HPDE6-E6E7 (cell line): Measurements from ENCODE around the gene FOXN3.
"Not testable (repeated sequence)": the region's sequence is repeated elsewhere in the genome, so short reads cannot be mapped to it uniquely, and the experiment has no call there.

Source experiments
- DNase-seq: peaks from one replicate; pipeline ENCODE4 v3.0.0; 2011; ENCODE audit warnings: missing footprints; ENCODE audit errors: extremely low spot score

FOXN3 gene

DNA sequence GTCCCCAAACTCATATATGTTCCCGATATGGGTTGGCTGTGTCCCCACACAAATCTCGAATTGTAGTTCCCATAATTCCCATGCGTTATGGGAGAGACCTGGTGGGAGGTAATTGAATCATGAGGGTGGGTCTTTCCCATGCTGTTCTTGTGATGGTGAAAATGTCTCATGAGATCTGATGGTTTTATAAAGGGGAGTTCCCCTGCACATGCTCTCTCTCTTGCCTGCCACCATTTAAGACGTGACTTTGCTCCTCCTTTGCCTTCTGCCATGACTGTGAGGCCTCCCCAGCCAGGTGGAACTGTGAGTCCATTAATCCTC is 166.4 kb downstream of the FOXN3 start:
- not testable (repeated sequence) for DNase-seq

DNA sequence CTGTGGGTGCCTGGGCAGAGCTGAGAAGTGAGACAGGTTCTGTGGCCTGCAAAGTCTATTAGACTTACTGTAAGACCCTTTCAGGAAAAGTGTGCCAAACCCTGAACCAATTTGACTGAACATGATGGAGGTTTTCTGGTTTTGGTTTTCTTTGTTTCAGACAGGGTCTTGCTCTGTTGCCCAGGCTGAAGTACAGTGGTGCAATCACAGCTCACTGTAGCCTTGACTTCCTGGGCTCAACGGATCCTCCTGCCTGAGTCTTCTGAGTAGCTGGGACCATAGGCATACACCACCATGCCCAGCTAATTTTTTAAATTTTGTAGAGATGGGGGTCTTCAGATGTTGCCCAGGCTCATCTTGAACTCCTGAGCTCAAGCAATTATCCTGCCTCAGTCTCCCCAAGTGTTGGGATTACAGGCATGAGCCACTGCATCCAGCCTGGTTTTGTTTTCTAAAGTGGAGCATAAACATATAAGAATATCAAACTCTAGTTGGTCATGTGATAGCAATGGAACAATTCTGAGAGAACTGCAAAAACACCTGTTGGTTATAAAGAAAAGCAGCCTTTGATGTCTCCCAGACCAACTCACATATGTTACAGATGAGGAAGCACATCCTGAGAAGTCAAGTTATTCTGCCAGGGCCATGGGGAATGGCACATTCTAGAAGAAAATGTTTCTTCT is 166.9 kb downstream of the FOXN3 start:
- no peak for DNase-seq

DNA sequence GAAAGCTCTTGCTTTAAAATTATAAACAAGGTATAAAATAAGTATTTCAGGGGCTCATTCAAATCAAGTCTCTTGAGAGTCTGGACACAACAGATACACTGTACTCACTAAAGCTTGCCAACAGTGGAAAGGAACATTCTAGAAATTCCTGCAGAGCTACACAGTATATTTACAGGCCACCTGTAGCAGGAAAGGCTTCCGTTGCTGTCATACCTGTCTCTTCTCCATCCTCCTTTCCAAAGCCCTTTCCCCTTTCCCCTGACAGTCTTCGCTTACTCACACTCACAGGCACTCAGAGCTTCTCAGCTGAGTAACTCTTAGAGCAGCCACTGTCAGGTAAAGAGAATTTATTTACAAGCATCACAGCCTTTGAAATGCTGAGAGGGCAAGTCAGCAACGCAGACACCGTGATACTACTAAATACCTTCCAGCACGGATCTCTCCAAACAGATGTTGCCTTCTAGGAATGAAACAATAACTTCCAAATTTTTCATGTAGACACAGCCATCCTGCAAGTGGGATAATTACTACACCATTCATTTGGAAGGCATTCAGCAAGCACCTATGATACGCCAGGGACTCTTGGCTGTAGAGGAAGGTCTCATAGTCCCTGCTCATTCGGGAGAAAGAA is 167.9 kb downstream of the FOXN3 start:
- peak; percentile 67 for DNase-seq

DNA sequence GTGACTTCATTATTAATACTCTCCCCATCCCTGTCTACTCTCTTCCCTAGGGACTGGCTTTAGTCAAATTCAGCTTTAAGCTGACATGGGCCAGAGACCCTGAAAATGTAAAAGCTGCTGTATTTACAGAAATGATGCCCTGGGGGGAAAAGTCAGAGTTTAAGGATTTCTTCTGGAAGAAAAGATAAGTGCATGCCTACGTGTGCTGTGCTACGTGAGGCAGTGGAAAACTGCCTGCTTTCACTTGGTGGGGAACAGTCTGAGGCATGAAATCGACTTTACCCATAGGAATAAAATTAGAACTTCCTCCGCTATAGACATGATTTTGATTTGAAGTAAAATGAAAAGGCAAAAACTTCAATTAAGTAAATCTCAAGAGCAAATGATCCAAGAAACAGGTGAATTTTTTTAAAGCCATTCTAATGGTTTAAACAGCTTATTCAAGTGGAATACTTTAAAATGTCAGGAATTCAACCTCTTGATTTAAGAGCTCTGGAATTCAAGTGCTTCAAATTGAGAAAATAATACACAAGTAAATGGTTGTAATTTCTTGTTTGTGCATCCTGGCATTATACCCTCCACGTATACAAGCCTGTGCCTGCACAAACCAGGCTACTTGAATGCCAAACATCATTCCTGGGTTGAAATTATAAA is 168.5 kb downstream of the FOXN3 start:
- no peak for DNase-seq

DNA sequence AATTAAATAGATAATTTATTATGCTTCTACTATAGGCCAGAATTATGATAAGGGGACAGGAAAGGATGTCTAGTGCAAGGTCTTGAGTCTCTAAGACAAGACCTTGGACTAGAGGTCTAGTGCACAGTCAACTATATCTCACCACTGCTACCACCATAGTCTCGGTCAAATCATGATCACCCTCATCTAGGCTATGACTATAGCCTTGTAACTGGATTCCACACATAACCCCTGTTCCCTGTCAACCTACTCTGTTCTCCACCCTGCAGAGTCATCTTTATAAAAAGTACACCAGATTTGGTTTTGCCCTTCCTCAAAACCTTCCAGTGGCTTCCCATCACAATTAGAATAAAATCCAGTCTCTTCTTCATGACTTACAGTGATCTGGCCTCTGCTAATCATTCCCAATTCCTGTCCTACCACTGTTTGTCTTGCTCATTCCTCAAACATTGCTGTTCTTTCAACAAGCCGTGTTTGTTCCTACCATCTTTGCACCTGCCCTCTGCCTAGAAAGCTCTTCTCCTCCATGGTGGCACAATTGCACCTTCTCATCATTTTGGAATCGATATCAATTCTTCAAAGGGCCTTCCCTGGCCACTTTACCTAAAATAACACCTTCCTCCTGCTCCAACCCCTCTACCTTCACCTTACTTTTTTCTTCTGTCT is 169.4 kb downstream of the FOXN3 start:
- DNase-seq = no peak

DNA sequence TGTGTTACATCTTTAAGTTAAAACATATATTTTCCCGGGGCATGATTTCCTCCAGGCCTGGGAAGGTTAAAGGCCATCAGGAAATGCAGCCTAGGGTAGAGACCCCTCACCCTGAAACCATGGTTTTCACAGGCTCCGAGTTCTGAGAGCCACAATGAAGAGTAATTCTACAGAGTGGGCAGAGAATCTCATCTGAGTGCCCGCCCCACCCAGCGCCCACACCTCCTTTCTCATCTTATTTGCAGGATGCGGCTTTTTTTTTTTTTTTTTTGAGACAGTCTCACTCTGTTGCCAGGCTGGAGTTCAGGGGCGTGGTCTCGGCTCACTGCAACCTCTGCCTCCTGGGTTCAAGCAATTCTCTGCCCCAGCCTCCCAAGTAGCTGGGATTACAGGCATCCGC is 170.7 kb downstream of the FOXN3 start:
- DNase-seq = no peak

DNA sequence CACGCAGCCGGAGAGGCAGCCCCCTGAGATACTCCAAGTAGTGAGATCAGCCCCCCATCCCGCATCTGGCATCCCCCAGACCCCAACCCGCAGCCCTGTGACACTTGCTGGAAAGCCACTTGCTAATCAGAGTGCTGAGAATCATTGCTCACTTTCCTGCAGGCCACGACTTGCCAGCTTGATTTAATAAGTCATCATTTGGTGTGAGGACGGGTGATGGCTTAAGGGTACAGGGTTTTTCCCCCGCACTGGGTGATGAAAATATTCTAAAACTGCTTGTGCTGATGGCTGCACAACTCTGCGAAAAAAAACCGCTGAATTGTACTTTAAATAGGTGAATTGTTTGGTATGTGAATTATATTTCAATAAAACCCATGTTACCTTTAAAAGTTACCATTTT is 171.2 kb downstream of the FOXN3 start:
- DNase-seq = peak; percentile 63

DNA sequence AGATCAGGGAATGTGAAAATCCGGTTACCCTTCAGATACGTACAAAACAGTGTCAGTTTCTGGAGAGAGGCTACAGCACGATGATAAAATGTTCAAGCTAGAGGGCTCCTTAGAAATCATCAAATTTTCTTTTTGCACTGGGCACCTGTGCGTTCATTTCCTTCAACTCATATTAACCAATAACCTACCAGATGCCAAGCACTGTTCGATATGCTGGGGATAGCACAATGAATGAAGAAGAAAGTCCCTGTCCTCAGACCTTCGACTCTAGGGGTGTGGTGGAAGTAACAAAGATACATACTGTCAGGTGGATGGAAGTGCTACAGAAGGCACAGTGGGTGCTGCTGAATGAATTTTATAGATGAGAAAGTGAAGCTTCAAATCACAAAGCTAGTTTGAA is 172.3 kb downstream of the FOXN3 start:
- DNase-seq = no peak

DNA sequence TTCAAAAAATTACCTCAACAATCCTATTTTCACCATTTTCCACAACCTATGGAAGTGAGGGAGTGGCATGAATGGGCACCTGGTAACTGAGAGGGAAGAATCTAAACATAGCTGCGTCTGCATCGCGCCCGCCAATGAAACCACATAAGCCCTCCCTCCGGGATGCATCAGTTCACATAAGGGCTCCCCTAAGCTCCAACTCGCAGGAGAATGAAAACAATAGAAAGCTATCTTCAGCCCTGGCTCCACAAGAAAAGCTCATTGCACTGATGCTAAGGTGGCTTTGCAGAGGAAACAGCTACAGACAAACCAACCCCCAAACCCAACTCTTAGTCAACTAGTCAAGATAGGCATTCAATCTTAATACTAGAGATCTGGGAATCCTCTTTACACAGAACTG is 173.3 kb downstream of the FOXN3 start:
- no peak for DNase-seq

DNA sequence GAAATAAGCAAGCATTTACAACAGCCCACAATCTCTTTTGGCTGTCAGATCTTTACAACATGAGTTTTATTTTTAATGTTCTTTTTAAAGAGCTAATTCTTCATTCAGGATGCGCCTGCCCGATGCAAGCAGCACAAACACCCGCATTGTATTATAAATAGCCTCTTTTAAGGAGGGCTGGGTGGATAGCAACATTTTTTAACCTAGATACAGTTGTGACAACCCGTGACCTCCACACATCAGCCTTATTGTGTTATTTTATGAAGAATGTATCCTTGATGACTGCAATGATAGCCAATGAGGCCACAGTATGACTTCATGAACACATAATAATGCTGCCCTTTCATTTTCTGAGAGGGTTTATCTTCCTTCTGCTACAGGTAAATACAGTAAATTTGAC is 173.7 kb downstream of the FOXN3 start:
- DNase-seq = no peak

DNA sequence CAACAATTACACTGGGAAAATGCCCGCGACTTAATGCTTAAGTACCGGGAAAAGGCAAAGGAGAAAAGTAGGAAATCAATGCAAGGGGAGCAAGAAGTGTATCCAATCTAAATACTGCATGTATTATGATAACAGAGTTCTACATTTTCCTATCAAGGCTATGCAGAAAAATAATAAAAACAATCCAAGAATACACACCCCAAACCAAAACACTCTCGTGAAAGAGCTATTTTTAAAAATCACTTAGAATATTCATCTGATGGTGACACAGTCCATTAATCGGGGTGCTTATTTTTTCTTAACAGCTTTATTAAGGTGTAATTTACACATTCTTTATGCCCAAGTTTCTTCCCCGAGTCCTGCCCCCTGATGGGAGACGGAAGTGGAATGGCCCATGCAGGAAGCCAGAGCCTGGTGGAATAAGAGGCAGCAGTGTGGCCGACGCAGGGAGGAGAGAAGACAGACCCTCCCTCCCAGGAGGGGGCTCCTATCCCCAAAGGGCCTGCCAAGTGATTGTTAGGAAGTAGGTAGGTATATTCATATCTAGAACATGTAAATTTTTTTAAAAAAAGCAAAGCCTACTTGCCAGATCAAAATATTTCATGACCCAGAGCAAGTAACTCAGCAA is 174.3 kb downstream of the FOXN3 start:
- DNase-seq = no peak

DNA sequence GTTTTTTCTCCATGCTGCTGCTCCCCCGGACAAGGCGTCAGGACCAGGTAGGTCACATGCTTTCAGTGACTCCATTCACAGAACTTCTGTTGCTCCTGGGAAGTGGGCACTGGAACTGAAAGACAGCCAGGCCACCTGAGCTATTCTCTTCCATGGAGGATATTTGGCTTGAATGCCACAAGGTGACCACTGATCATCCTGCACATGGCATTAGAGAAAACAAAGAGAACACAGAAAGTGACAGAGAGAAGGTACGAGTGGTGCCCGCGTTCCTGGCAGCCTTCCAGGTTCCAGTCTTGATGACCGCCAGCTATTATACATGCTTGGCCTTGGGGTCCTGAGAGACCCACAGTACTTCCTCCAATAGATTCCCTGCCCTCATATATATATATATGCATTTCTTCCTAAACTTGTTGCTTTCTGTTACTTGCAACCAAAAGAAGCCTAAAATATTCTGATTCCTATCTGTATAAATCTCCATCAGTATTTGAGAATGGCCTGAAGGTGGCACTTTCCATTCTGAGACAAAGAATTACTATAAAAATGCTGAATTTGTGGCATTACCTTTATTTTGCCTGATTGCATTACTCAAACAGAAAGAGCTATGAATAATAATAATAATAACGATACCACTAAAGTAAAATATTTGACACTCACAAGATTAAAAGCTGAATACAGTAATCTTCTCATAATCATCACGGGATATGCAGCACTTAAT is 174.9 kb downstream of the FOXN3 start:
- no peak for DNase-seq

DNA sequence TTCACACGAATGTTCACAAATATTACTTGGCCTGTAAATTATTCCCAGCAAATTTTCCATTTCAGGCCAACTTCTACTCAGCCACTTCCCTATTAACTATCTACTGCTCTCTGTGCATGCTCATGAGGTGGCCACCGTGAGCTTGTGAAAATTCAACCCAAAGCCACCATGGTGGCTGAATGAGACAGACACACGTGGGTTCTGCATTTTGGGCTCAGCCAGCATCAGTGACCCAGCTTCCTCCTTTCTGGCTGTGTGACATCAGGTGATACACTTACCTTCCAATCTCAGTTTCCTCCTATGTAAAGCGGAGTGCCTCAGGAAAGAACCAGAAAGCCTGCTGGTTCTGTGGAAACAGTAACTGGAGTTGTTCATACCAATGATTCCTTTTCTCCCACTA is 175.8 kb downstream of the FOXN3 start:
- no peak for DNase-seq

DNA sequence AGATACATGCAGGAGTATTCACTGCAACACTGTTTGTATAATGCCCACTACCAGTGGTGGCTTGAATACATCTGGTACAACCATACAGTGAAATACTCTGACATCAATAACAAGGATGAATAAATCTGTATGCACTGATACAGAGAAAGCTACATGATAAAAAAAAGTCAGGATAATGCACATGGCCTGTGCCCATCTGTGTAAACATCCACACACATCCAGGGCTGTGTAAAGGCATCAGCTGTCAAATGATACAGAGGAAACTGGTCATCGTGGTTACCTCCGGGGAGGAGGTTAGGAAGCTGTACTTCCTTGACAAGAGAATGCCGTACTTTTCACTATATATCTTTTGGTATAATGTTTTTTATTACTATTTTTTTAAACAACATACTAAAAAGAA is 176.6 kb downstream of the FOXN3 start:
- no peak for DNase-seq

DNA sequence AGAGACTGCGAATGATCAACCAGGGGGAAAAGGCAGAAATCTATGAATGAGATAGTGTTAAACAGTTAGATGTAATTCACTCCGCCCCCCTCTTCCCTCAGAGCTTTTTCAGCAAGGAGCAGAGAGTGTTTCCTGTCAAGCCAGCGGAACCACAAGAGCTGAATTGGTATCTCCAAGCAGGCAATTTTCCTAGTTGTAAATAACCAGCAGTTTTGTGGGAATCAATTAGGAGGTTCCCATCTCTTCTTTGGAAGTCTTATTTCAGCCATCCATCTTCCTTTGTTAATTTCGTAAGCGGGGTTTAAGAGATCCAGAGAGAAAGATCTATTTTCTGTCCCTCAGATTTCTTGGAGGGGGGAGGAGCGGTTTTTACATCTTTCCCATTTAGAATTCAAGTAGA is 178.0 kb downstream of the FOXN3 start:
- DNase-seq = no peak

DNA sequence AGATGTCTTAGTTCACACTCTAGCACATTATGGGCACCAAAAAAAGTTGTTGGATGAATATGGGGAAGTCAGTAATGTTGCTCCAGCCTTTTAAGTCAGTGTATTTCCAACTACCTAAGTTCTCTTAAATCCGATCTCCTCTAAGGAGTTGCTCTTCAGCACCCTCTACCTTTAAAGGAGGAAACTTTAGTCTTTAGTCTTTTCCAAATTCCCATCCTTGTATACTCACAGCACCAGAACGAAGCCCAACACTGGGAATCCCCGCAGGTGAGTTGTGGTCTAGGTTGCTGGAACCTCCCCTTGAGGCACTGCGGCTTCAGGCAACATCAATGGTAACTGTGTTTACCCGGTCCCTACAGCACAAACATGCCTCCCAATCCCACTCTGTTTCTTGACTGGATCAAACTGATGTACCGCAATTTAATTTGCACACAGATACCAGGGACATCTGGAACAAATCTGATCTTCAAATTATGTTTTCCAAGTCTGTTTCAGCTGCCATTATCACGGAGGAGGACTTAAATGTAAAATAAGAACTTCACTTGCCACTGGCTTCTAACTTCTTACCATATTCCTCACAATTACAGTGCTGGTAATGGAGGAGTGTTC is 179.0 kb downstream of the FOXN3 start:
- no peak for DNase-seq

DNA sequence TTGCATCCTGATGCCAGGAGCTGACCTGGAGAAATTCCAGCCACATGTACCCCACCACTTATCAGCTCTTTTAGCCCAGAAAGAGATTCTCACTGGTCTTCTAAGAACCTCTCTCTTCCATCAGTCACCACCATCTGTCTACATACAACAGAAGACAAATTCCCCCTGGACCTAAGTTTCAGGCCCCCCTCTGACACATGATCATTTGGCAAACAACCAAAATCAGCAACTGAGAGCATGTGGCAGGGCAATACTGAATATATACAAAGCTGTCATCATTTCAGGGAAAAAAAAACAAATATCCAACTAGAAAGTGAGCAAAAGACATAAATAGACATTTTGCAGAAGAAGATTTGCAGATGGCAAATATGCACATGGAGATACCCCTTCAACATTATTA is 180.2 kb downstream of the FOXN3 start:
- DNase-seq = no peak

DNA sequence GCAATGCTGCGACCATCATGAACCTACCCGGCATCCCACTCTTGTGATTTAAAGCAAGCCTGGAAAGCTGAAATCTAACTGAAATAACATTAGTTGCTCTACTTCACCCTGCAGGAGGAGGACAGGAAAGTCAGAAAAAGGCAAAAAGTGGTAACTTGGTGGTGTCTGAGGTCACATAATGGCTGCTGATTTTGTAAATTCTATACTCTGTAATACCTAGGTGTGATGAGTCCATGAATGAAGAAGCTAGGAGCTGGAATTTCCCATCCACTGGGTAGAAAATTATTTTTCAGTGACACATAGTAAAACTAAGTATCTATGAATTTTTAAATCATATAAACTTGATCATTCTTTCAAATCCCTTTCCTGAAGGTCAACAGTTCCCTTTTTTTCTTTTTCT is 183.8 kb downstream of the FOXN3 start:
- no peak for DNase-seq

DNA sequence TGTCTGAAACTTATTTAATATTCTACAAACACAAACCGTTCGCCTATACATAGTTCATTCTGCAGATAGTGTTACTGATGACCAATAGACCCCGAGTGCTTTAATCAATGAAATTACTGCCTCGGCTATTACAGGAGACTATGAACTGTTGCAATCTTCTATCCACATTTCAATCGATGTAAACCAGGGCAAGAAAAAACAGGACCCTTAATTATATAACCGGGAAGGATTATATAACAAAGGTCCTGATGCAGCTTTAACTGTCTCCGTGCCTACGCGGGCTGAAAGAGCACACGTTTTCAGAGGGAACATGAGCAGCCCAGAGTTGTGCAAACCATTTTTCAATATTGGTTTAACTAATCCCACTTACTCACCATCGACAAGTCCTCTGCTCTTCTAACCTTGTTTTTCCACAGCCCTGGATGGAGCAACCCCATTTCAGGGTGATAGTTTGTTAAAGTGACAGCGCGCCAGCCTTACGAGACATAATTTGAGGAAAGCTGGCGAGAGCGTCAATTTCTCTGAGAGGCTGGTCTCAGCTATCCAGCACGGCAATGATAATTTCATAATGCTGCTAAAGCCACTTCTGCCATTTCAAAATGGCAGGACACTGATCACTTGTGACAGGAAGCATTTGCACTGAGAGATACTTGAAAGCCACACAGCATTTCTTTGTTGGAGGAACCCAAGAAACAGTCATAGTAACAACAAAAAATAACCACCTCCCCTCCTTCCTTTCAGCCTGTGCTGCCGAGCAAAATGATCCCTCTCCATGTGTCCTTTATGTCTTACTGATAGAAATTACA is 184.6 kb downstream of the FOXN3 start:
- no peak for DNase-seq

DNA sequence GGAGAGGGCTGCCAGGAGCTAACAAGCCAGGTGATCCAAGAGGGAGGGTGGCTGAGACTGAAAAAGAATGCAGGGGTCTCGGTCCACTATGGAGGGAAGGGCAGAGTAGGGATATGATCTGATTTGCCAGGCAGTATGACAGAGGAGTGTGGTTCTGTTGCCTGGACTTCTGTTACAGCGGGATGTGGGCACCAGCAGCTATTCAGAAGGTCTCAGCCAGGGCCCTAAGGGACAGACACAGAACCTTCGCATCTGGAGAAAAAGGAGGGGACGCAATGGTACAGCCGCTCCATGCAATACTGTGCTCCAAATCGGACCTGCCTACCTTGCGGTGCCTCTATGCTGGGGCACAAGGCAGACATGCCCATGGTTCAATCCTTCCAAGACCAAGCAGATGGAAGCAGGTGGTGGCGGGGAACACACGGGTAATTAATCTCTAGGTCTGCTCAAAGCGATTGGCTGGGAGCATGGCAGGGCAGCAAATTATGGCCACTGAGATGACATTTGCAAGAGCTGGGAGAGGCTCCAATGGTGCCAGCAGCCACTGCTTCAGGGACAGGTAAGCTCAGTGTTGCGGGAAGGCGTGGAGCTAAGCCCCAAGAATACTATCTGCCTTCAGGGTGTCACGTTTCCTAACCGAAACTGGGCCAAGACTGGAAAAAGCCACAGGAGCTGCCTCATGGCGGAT is 185.5 kb downstream of the FOXN3 start:
- no peak for DNase-seq
